SKM-1 treated with dmso at 0.1 percent for 144 hours (cell line): ENCODE measurements around the gene ERCC1.
A peak's percentile ranks its signal among the peaks of the same experiment; 100 is the strongest.
"Not testable (repeated sequence)": the region's sequence is repeated elsewhere in the genome, so short reads cannot be mapped to it uniquely, and the experiment has no call there.

Experiments used
- DNase-seq: peaks from one replicate; lab custom pipeline; 2025; ENCODE audit not compliant: unreplicated experiment; lab: John Stamatoyannopoulos, UW

The ERCC1 gene

GRCh38 chr19:45431008-45431407 lies 7.3 kb upstream of the ERCC1 start:
- not testable (repeated sequence) for DNase-seq

- not testable (repeated sequence) for DNase-seq
Observed at GRCh38 chr19:45429896-45430295, 6.2 kb upstream of the ERCC1 start.

DNA sequence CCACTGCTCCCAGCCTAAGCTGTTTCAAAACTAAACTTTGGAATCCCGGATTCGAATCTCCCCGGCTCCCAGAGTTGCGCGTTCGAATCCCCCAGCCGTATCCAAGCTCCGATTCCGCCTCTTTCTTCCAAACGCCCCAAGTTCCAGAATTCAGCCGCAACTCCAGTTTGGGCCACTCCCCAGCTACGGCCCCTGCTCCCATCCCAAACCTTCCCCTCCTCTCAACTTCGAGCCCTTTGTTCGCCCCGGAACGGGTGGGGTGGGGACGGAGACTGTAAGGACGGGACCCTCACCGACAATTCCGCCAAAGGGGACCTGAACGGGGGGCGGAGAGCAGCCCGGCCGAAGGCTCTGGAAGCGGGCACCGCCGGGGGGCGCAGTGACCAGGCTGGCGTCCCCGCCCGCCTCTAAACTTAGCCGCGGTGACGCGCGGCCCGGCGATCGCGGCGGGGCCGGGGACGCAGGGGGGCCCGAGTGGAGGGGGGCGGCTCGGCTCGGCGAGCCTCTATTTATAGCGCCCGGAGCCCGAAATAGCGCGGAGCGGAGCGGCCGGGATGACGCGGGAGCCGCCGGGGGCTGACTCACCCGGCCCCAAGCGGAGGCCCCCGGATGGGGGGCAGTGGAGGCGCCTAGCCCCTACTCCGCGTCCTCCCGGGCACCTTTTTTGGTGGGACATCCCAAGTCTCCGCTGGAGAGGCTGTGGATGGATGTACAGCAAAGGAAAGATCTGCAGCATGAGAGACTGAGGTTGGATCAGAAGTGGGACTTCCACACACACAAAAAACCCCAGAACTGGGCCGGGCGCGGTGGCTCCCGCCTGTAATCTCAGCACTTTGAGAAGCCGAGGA lies 4.9 kb upstream of the ERCC1 start:
- DNase-seq: no peak

DNA sequence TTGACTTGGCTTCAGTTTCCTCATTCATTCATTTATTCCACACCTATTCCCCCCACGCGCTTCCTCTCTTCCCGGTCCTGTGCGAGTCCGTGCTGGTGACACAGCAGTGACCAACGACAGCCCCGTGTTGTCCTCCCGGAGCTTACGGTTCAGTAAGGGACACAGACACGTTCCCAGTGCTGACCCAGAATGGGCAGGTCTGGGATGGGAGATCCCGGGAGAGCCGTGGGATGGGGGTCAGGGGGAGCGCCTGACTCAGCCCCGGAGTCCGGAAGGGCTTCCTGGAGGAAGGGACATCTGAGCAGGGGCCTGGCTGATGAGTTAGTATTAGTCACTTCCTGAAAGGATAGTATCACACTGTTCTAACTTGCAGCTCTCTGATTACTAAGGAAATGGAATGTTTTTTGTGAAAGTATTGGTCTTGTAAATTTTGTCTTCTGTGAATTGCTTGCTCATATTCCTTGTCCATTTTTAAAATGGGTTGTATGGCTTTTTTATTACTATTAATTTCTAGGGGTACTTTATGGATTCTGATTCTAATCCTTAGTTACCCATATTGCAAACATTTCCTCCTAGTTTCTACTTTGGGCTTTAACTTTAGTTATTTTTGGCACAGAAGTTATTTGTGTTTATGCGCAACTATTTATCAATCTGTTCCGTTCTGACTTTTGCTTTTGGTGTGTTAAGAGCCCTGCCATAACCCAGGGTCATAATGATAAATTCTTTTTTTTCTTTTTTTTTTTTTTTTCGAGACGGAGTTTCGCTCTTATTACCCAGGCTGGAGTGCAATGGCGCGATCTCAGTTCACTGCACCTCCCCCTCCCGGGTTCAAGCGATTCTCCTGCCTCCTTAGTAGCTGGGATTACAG lies 708 bp upstream of the ERCC1 start:
- DNase-seq: peak; percentile 13

GRCh38 chr19:45423033-45423588 lies 606 bp downstream of the ERCC1 start:
- DNase-seq: no peak

DNA sequence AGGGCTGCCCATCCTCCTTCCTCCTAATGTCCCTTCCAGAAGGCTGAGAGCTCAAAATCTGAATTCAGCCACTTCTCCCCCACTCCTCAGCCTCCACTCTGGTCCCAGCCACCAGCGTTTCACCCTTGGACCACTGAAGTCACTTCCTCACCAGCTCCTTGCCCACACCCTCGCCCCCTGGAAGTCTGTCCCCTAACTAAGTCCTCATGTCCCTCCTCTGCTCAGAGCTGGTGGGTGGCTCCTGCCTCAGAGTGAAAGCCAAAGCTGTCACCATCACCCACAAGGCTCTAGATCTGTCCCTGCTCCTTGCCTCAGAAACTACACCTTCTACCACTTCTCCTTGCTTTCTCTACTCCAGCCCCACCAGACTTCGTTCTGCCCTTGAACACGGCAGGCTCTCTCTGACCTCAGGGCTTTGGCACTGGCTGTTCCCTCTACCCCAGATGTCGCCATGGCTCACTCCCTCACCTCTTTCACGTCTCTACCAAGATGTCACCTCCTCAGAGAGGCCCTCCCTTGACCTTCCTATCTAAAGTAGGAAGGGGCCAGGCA lies 1.7 kb downstream of the ERCC1 start:
- no peak for DNase-seq

GRCh38 chr19:45420871-45421270 lies 2.8 kb downstream of the ERCC1 start:
- no peak for DNase-seq

- no peak for DNase-seq
Observed at GRCh38 chr19:45420356-45420755, 3.4 kb downstream of the ERCC1 start.

- no peak for DNase-seq
Observed at GRCh38 chr19:45419895-45420294, 3.8 kb downstream of the ERCC1 start.

DNA sequence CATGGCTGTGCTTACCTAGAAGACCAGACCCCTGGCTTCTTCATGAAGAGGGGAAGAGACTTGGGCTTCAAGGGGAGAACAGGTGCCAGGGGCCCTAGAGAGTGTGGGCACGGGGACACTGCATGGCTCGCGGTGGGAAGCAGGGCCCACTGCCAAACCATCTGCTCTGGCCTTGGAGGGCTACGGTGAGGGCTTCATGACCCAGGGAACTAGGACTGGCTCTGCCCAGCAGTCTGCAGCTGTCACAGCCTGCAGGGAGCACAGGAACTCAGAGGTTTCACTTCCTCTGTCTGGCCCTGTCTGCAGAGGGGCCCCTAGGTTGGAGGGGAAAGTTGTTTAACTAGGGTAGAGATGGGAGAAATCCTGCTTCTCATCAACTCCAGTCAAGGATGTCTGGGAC lies 4.3 kb downstream of the ERCC1 start:
- peak; percentile 61 for DNase-seq

DNA sequence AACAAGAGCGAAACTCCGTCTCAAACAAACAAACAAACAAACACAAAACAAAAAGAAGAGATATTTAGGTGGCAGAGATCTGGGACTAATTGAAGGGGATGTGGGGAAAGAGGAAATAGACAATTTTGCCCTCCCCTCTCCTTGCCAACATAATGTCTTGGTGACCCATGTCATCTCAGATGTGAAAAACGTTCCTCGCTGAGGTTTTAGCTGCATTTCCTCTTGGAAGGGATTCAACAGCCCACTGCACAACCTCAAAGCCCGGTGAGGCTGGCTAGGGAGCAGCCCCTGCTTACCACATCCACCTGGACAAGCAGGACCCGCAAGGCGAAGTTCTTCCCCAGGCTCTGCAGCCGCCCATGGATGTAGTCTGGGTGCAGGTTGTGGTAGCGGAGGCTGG lies 4.9 kb downstream of the ERCC1 start:
- peak; percentile 6 for DNase-seq

GRCh38 chr19:45417151-45417550 lies 6.6 kb downstream of the ERCC1 start:
- DNase-seq: no peak

GRCh38 chr19:45414468-45414867 lies 9.2 kb downstream of the ERCC1 start:
- no peak for DNase-seq

DNA sequence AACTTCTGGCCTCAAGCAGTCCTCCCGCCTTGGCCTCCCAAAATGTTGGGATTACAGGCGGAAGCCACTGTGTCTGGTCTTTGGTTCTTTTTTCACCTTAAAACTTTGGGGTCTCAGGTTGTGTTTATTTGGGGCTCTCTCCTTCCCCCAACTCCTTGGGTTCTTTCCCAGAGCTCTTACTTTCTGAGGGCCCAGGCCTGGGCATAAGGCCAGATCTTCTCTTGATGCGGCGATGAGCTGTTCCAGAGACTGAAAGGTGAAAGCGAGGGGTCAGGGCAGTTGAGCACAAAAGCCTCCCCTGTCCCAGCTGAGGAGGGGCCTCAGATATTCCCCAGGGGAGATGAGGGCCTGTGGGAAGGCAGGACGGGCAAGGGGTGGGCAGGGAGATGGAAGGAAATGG lies 10.2 kb downstream of the ERCC1 start:
- no peak for DNase-seq

GRCh38 chr19:45410330-45410729 lies 13.4 kb downstream of the ERCC1 start:
- DNase-seq: not testable (repeated sequence)

DNA sequence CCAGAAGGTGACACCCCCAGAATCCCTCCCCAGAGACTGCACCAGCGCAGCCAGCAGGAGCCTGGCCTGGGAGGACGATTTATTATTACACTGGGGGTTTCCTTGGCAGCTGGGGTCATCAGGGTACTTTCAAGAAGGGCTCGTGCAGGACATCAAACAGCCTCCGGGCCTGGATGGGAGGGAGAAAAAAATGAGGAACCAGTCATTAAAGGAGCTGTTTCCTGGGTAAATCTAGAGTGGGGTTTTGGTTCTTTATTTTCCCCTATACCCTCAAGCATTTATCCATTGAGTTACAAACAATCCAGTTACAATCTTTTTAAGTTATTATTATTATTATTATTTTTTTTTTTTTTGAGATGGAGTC lies 14.2 kb downstream of the ERCC1 start:
- no peak for DNase-seq

DNA sequence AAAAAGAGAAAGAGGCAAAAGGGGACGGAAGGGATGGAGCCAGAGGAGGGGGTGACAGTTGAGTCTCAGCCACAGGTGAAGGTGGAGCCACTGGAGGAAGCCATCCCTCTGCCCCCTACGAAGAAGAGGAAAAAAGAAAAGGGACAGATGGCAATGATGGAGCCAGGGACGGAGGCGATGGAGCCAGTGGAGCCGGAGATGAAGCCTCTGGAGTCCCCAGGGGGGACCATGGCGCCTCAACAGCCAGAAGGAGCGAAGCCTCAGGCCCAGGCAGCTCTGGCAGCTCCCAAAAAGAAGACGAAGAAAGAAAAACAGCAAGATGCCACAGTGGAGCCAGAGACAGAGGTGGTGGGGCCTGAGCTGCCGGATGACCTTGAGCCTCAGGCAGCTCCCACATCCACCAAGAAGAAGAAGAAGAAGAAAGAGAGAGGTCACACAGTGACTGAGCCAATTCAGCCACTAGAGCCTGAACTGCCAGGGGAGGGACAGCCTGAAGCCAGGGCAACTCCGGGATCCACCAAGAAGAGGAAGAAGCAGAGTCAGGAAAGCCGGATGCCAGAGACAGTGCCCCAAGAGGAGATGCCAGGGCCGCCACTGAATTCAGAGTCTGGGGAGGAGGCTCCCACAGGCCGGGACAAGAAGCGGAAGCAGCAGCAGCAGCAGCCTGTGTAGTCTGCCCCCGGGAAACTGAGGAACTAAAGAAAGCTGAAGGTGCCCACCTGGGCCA lies 14.7 kb downstream of the ERCC1 start:
- no peak for DNase-seq

GRCh38 chr19:45408121-45408520 lies 15.6 kb downstream of the ERCC1 start:
- DNase-seq: no peak

GRCh38 chr19:45407585-45407984 lies 16.1 kb downstream of the ERCC1 start:
- DNase-seq: not testable (repeated sequence)

DNA sequence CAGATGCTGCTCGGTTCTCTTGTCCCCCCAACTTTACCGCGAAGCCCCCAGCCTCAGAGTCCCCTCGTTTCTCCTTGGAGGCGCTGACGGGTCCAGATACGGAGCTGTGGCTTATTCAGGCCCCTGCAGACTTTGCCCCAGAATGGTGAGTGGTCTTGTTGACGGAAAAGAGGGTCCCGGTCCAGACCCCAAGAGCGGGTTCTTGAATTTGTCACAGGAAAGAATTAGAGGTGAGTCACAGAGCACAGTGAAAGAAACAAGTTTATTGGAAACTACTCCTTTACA lies 16.7 kb downstream of the ERCC1 start:
- DNase-seq: no peak
